Measurements from ENCODE around the gene GK. TPM values are rescaled to one million over a fixed set of nuclear protein-coding genes. Genes with fewer than 3 reads are reported as not detected.
"Not testable (repeated sequence)": the region's sequence is repeated elsewhere in the genome, so short reads cannot be mapped to it uniquely, and the experiment has no call there.

The GK gene
- polyA plus RNA-seq, 1 donor (not counting 4 experiments of a cell fraction or from before 2014, with no cell fraction given), result 2.0 TPM

DNA sequence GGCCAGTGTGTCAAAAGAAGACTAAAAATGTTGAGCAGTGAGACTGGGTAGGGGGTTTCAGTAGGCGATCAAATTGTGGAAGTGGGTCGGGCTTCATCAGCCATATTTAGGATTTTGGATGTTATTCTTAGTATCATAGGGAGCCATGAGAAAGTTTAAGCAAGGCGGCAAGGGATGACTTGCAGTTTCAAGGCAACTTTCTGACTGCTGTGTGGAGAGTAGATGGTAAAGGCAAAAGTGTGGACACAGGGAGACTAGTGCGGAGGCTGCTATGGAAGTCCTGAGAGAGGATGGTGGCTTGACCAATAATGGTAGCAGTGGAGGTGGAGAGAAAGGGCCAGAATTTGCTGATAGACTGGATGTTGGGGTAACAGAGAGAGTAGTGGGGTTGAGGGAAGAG, 15.4 kb downstream of the GK start:
- DNase-seq (ENCODE audit: low read depth, low spot score) (no peak), FAIRE-seq (no peak)
- no peak overlapping the region for H2AFZ ChIP-seq (ENCODE audit: control insufficient read depth, low read length)
- H3K9ac ChIP-seq (ENCODE audit: control insufficient read depth, extremely low read depth, insufficient read depth, low read length), result no peak overlapping the region
- no peak overlapping the region for H3K4me2 ChIP-seq (ENCODE audit: control insufficient read depth, extremely low read depth, insufficient read depth, low read depth, low read length)
- H3K27me3 ChIP-seq (ENCODE audit: control insufficient read depth, extremely low read depth, insufficient read depth, low read length), result no peaks in the 10 kb centered on the region
- TF ChIP-seq, protein P1, sequence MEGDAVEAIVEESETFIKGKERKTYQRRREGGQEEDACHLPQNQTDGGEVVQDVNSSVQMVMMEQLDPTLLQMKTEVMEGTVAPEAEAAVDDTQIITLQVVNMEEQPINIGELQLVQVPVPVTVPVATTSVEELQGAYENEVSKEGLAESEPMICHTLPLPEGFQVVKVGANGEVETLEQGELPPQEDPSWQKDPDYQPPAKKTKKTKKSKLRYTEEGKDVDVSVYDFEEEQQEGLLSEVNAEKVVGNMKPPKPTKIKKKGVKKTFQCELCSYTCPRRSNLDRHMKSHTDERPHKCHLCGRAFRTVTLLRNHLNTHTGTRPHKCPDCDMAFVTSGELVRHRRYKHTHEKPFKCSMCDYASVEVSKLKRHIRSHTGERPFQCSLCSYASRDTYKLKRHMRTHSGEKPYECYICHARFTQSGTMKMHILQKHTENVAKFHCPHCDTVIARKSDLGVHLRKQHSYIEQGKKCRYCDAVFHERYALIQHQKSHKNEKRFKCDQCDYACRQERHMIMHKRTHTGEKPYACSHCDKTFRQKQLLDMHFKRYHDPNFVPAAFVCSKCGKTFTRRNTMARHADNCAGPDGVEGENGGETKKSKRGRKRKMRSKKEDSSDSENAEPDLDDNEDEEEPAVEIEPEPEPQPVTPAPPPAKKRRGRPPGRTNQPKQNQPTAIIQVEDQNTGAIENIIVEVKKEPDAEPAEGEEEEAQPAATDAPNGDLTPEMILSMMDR (optimal IDR thresholded peaks at IDR 0.05 in 1 of 3, IDR thresholded peaks at IDR 0.05 in 1 of 3, conservative IDR thresholded peaks at IDR 0.05 in 1 of 3; ENCODE audit: extremely low read depth in 1 of 3, insufficient read depth in 2 of 3, low read length in 3 of 3), result no peak
- no peak for TF ChIP-seq EZH2 (IDR thresholded peaks at IDR 0.05; ENCODE audit: low read length)
- H3K9me1 ChIP-seq (ENCODE audit: control insufficient read depth, extremely low read depth, insufficient read depth, low read length), result no peaks in the 10 kb centered on the region
- no peaks in the 10 kb centered on the region for H3K9me3 ChIP-seq (ENCODE audit: control insufficient read depth, low read depth, low read length)
- no peak overlapping the region for H3K4me3 ChIP-seq (ENCODE audit: control insufficient read depth in 2 of 3, extremely low read depth in 1 of 3, insufficient read depth in 2 of 3, low read depth in 1 of 3, low read length in 3 of 3)
- no peak overlapping the region for H3K27ac ChIP-seq (ENCODE audit: control insufficient read depth, insufficient read depth, low read length)
- no peaks in the 10 kb centered on the region for H4K20me1 ChIP-seq (ENCODE audit: control insufficient read depth, extremely low read depth, insufficient read depth, low read length)
- no peaks in the 10 kb centered on the region for H3K79me2 ChIP-seq (ENCODE audit: control insufficient read depth, insufficient read depth, low read length)
- H3K36me3 ChIP-seq (ENCODE audit: control insufficient read depth in 2 of 2, extremely low read depth in 1 of 2, insufficient read depth in 2 of 2, low read length in 2 of 2), result no peaks in the 10 kb centered on the region
- no peaks in the 10 kb centered on the region for H3K4me1 ChIP-seq (ENCODE audit: control insufficient read depth, extremely low read depth, insufficient read depth, low read length)
- dilution Hi-C loops (cut with MboI; ENCODE audit: extremely low pct_ligation_motif_present, low sequenced_read_pairs), result no loop called here

- FAIRE-seq; H3K9me1 ChIP-seq (ENCODE audit: control insufficient read depth, extremely low read depth, insufficient read depth, low read length): not testable (repeated sequence)
These were observed 18.0 kb downstream of the GK start for GRCh38 chrX:30671189-30671588.

GRCh38 chrX:30673127-30673796, 20.0 kb downstream of the GK start:
- Histone ChIP-seq H3K4me3 (ENCODE audit: control insufficient read depth in 2 of 3, extremely low read depth in 1 of 3, insufficient read depth in 2 of 3, low read depth in 1 of 3, low read length in 3 of 3) (no peak overlapping the region), H2AFZ (ENCODE audit: control insufficient read depth, low read length) (no peak overlapping the region), H4K20me1 (ENCODE audit: control insufficient read depth, extremely low read depth, insufficient read depth, low read length) (no peaks in the 10 kb centered on the region), H3K36me3 (ENCODE audit: control insufficient read depth in 2 of 2, extremely low read depth in 1 of 2, insufficient read depth in 2 of 2, low read length in 2 of 2) (no peaks in the 10 kb centered on the region), H3K27me3 (ENCODE audit: control insufficient read depth, extremely low read depth, insufficient read depth, low read length) (no peaks in the 10 kb centered on the region), H3K9me1 (ENCODE audit: control insufficient read depth, extremely low read depth, insufficient read depth, low read length) (no peaks in the 10 kb centered on the region), H3K27ac (ENCODE audit: control insufficient read depth, insufficient read depth, low read length) (no peak overlapping the region), H3K9ac (ENCODE audit: control insufficient read depth, extremely low read depth, insufficient read depth, low read length) (no peak overlapping the region), H3K79me2 (ENCODE audit: control insufficient read depth, insufficient read depth, low read length) (no peaks in the 10 kb centered on the region), H3K4me1 (ENCODE audit: control insufficient read depth, extremely low read depth, insufficient read depth, low read length) (no peaks in the 10 kb centered on the region), H3K9me3 (ENCODE audit: control insufficient read depth, low read depth, low read length) (no peaks in the 10 kb centered on the region), H3K4me2 (ENCODE audit: control insufficient read depth, extremely low read depth, insufficient read depth, low read depth, low read length) (no peak overlapping the region)
- dilution Hi-C loops (cut with MboI; ENCODE audit: extremely low pct_ligation_motif_present, low sequenced_read_pairs), result no loop called here
- DNase-seq (ENCODE audit: low read depth, low spot score) (no peak), FAIRE-seq (no peak)
- no peak for TF ChIP-seq EZH2 (IDR thresholded peaks at IDR 0.05; ENCODE audit: low read length)
- TF ChIP-seq, protein P1 (optimal IDR thresholded peaks at IDR 0.05 in 1 of 3, IDR thresholded peaks at IDR 0.05 in 1 of 3, conservative IDR thresholded peaks at IDR 0.05 in 1 of 3; ENCODE audit: extremely low read depth in 1 of 3, insufficient read depth in 2 of 3, low read length in 3 of 3), result no peak

More at GRCh38 chrX:30671189-30671588, 18.0 kb downstream of the GK start:
- H3K27me3 ChIP-seq (ENCODE audit: control insufficient read depth, extremely low read depth, insufficient read depth, low read length); dilution Hi-C loops (cut with MboI; ENCODE audit: extremely low pct_ligation_motif_present, low sequenced_read_pairs); H3K36me3 ChIP-seq (ENCODE audit: control insufficient read depth in 2 of 2, extremely low read depth in 1 of 2, insufficient read depth in 2 of 2, low read length in 2 of 2); H2AFZ ChIP-seq (ENCODE audit: control insufficient read depth, low read length); DNase-seq (ENCODE audit: low read depth, low spot score); H3K4me1 ChIP-seq (ENCODE audit: control insufficient read depth, extremely low read depth, insufficient read depth, low read length); H4K20me1 ChIP-seq (ENCODE audit: control insufficient read depth, extremely low read depth, insufficient read depth, low read length); H3K27ac ChIP-seq (ENCODE audit: control insufficient read depth, insufficient read depth, low read length); H3K79me2 ChIP-seq (ENCODE audit: control insufficient read depth, insufficient read depth, low read length); H3K4me3 ChIP-seq (ENCODE audit: control insufficient read depth in 2 of 3, extremely low read depth in 1 of 3, insufficient read depth in 2 of 3, low read depth in 1 of 3, low read length in 3 of 3); H3K9ac ChIP-seq (ENCODE audit: control insufficient read depth, extremely low read depth, insufficient read depth, low read length); H3K9me3 ChIP-seq (ENCODE audit: control insufficient read depth, low read depth, low read length); H3K4me2 ChIP-seq (ENCODE audit: control insufficient read depth, extremely low read depth, insufficient read depth, low read depth, low read length): not testable (repeated sequence)

All from keratinocyte (primary cell).